Measurements from ENCODE around the gene SPRY4. TPM values are rescaled to one million over a fixed set of nuclear protein-coding genes. Genes with fewer than 3 reads are reported as not detected.
"Not testable (repeated sequence)": the region's sequence is repeated elsewhere in the genome, so short reads cannot be mapped to it uniquely, and the experiment has no call there.

SPRY4 gene
- total RNA-seq, 1 donor from 2014 or later = 2.4 TPM

- Mint-ChIP-seq H3K36me3 (ENCODE audit: low read depth) (peaks cover 3% of the 10 kb centered on the region), H3K4me1 (ENCODE audit: low read depth) (peaks cover 58% of the 10 kb centered on the region), H3K9me3 (peaks cover 4% of the 10 kb centered on the region), H3K27me3 (ENCODE audit: insufficient read depth) (no peaks in the 10 kb centered on the region), H3K4me3 (peak overlapping the region; percentile 84), H3K27ac (peak overlapping the region; percentile 92)
- intact Hi-C loops (cut with micrococcal nuclease) = loop anchor here (1.0 to 10.0 kb wide), 11 partner anchors 32 to 1815 kb away; partner anchors contain the start of genes ARHGAP26, EIF4EBP3, KCTD16 and NDFIP1
- DNase-seq (ENCODE audit: low spot score) = peak; percentile 88
These were observed 32.1 kb upstream of the SPRY4 start for GRCh38 chr5:142356716-142357468.

DNA sequence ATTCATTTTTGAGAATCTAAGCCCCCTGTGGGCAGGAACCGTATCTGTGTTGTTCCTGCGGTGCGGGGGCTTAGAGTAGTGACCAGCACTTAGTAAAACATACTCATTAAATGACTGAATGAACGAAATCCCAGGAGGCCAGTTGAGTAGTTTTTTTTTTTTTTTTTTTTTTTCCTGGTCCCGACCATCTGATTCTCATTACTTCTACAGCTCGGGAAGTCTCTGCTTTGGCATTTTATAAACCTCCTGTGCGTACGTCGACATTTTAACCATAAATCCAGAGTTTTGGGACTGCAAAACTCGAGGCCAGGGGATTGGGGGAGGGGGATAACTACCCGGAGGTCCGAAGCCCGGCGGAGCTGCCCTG, 31.5 kb upstream of the SPRY4 start:
- intact Hi-C loops (cut with micrococcal nuclease) = loop anchor here (2.0 to 10.0 kb wide), 8 partner anchors 150 to 1816 kb away; partner anchors contain the start of genes ARHGAP26, EIF4EBP3, KCTD16 and NDFIP1
- H3K27me3 Mint-ChIP-seq (ENCODE audit: insufficient read depth) = no peaks in the 10 kb centered on the region
- no peak for DNase-seq (ENCODE audit: low spot score)
- peaks cover 3% of the 10 kb centered on the region for H3K36me3 Mint-ChIP-seq (ENCODE audit: low read depth)
- peak overlapping the region; percentile 91 for H3K27ac Mint-ChIP-seq
- H3K4me1 Mint-ChIP-seq (ENCODE audit: low read depth) = peaks cover 57% of the 10 kb centered on the region
- peaks cover 4% of the 10 kb centered on the region for H3K9me3 Mint-ChIP-seq
- H3K4me3 Mint-ChIP-seq = peak overlapping the region; percentile 74

DNA sequence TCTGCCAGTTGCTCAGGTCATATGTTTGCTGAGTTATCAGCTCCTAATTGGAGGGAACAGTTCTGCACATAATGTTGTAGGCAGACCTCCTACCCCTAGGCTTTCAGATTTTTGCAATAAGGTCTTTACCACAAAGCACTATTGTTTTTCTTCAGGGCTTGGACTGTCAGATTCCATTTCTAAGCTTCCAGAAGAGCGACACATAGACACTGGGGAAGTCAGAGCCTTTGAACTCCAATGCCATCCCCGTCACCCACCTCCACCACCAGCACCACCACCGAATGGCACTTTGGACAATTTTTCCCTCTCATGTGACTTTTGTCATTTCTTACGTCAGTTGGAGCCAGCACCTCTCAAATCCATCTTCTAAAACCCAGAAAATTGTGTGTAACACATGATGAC, 28.3 kb upstream of the SPRY4 start:
- Mint-ChIP-seq H3K27me3 (ENCODE audit: insufficient read depth) (no peaks in the 10 kb centered on the region), H3K36me3 (ENCODE audit: low read depth) (no peaks in the 10 kb centered on the region), H3K9me3 (peaks cover 4% of the 10 kb centered on the region), H3K4me1 (ENCODE audit: low read depth) (peaks cover 30% of the 10 kb centered on the region), H3K4me3 (no peak overlapping the region), H3K27ac (no peak overlapping the region)
- intact Hi-C loops (cut with micrococcal nuclease) = loop anchor here (10.0 kb wide), 1 partner anchor 198 kb away; no protein-coding TSS in a partner anchor
- no peak for DNase-seq (ENCODE audit: low spot score)

- intact Hi-C loops (cut with micrococcal nuclease) = loop anchor here (10.0 kb wide), 1 partner anchor 195 kb away; no protein-coding TSS in a partner anchor
- peaks cover 21% of the 10 kb centered on the region for H3K9me3 Mint-ChIP-seq
- no peak overlapping the region for H3K27ac Mint-ChIP-seq
These were observed 25.2 kb upstream of the SPRY4 start for GRCh38 chr5:142350021-142350420.

GRCh38 chr5:142346706-142347105, 21.9 kb upstream of the SPRY4 start:
- no peak overlapping the region for H3K4me3 Mint-ChIP-seq
- H3K36me3 Mint-ChIP-seq (ENCODE audit: low read depth) = no peaks in the 10 kb centered on the region
- DNase-seq (ENCODE audit: low spot score) = no peak
- peaks cover 41% of the 10 kb centered on the region for H3K9me3 Mint-ChIP-seq
- H3K4me1 Mint-ChIP-seq (ENCODE audit: low read depth) = no peaks in the 10 kb centered on the region
- no peaks in the 10 kb centered on the region for H3K27me3 Mint-ChIP-seq (ENCODE audit: insufficient read depth)
- H3K27ac Mint-ChIP-seq = no peak overlapping the region
- intact Hi-C loops (cut with micrococcal nuclease) = no loop called here

More at GRCh38 chr5:142350021-142350420, 25.2 kb upstream of the SPRY4 start:
- Mint-ChIP-seq H3K27me3 (ENCODE audit: insufficient read depth) (no peaks in the 10 kb centered on the region), H3K4me3 (no peak overlapping the region), H3K36me3 (ENCODE audit: low read depth) (no peaks in the 10 kb centered on the region), H3K4me1 (ENCODE audit: low read depth) (peaks cover 14% of the 10 kb centered on the region)
- no peak for DNase-seq (ENCODE audit: low spot score)

GRCh38 chr5:142344915-142345314, 20.1 kb upstream of the SPRY4 start:
- H3K36me3 Mint-ChIP-seq (ENCODE audit: low read depth); H3K4me1 Mint-ChIP-seq (ENCODE audit: low read depth); H3K4me3 Mint-ChIP-seq; DNase-seq (ENCODE audit: low spot score); intact Hi-C loops (cut with micrococcal nuclease); H3K27ac Mint-ChIP-seq; H3K27me3 Mint-ChIP-seq (ENCODE audit: insufficient read depth): not testable (repeated sequence)
- H3K9me3 Mint-ChIP-seq = peaks cover 41% of the 10 kb centered on the region

DNA sequence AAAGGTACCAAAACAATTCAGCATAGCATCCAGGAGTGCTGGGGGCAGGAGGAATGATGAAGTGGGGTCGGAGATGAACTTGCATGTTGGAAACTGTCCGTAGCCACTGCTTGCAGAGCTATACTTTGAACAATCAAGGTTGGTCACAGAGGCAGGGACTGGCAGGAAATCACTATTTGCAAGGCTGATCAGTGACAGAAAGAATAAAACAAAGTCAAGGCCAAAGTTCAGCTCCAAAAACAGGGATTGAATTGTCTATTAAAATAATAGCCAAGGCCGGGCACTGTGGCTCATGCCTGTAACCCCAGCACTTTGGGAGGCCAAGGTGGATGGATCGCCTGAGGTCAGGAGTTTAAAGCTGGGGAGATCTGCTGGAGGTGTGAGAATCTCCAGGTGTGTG, 18.7 kb upstream of the SPRY4 start:
- H3K27me3 Mint-ChIP-seq (ENCODE audit: insufficient read depth) = peaks cover 3% of the 10 kb centered on the region
- DNase-seq (ENCODE audit: low spot score) = no peak
- intact Hi-C loops (cut with micrococcal nuclease) = no loop called here
- H3K27ac Mint-ChIP-seq = no peak overlapping the region
- peaks cover 41% of the 10 kb centered on the region for H3K9me3 Mint-ChIP-seq
- peaks cover 1% of the 10 kb centered on the region for H3K36me3 Mint-ChIP-seq (ENCODE audit: low read depth)
- no peaks in the 10 kb centered on the region for H3K4me1 Mint-ChIP-seq (ENCODE audit: low read depth)
- no peak overlapping the region for H3K4me3 Mint-ChIP-seq

DNA sequence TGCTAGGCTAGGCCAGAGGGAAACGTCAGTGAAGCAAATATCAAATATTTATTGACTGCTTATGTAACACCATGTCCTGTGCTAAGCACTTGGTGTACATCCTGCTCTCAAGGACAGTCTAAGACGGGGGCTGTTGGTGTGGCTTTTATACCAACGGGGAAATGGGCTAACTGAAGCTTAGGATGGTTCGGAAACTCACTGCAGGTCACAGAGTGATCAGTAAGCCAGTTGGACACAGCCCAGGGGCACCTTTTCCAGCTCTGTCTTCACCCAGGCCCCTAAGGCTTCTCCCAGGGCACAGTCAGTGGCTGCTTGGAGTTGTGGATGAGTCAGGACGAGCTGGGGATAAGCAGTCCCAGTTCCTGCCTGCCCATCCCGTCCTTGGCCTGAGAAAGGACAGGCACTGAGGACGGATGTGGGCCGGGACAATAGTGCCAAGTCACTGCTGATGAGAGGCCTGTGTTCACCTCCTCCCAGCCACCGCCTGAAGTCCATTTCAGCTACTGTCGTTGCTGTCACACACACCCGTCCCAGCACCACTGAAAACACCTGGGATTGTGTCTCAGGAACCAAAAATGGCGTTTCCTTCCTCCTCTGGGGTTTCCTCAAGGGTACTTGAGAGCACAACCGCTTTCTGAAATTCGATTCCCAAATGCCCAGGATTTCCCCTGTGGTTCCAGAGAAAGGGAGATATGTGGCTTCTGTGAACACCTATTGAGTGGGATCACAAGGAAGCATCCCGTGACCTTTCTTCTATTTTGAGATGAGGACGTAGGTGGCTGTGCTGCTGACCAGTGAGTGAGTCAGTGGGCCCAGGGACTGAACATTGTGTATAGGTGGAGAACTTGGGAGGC, 17.5 kb upstream of the SPRY4 start:
- peaks cover 3% of the 10 kb centered on the region for H3K27me3 Mint-ChIP-seq (ENCODE audit: insufficient read depth)
- H3K27ac Mint-ChIP-seq = no peak overlapping the region
- intact Hi-C loops (cut with micrococcal nuclease) = no loop called here
- no peak for DNase-seq (ENCODE audit: low spot score)
- H3K4me3 Mint-ChIP-seq = no peak overlapping the region
- no peaks in the 10 kb centered on the region for H3K4me1 Mint-ChIP-seq (ENCODE audit: low read depth)
- H3K9me3 Mint-ChIP-seq = peaks cover 40% of the 10 kb centered on the region
- peaks cover 1% of the 10 kb centered on the region for H3K36me3 Mint-ChIP-seq (ENCODE audit: low read depth)

DNA sequence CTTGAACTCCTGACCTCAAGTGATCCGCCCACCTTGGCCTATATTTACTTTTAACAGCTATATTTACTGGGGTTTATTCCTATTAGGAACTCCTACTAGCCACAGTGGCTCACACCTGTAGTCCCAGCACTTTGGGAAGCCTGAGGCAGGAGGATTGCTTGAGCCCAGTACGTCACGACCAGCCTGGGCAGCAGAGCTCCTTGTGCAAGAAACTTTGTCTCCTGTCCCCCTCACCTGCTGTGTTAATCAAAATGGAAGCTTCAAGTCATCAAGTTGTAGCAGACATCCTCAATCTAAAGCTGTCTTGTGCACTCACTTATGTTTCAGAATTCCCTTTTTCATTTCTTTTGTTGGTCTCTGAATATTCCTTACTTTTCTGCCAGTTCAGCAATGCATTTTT, 15.0 kb upstream of the SPRY4 start:
- DNase-seq (ENCODE audit: low spot score) = no peak
- intact Hi-C loops (cut with micrococcal nuclease) = no loop called here
- peaks cover 3% of the 10 kb centered on the region for H3K27me3 Mint-ChIP-seq (ENCODE audit: insufficient read depth)
- H3K4me1 Mint-ChIP-seq (ENCODE audit: low read depth) = no peaks in the 10 kb centered on the region
- no peak overlapping the region for H3K4me3 Mint-ChIP-seq
- peaks cover 20% of the 10 kb centered on the region for H3K9me3 Mint-ChIP-seq
- H3K36me3 Mint-ChIP-seq (ENCODE audit: low read depth) = peaks cover 1% of the 10 kb centered on the region
- H3K27ac Mint-ChIP-seq = no peak overlapping the region

DNA sequence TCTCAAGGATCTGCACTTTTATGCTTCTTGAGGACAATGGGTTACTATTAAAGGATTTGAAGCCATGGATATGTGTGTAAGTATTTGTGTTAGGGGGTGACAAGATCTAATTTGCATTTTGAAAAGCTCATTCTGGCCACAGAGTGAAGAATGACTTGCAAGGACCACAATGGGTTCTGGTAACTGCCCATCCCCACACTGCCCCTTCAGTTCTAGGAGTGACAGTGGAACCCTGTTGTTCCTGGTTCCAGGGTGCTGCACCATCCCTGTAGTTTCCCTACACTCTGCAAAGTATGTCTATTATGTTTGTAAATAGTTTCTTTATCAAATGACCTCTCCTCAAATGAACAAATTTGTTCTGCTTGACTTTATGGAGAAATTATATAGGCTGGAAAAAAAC, 9.7 kb upstream of the SPRY4 start:
- no peak overlapping the region for H3K4me3 Mint-ChIP-seq
- H3K36me3 Mint-ChIP-seq (ENCODE audit: low read depth) = no peaks in the 10 kb centered on the region
- DNase-seq (ENCODE audit: low spot score) = no peak
- no peak overlapping the region for H3K27ac Mint-ChIP-seq
- H3K27me3 Mint-ChIP-seq (ENCODE audit: insufficient read depth) = no peaks in the 10 kb centered on the region
- H3K9me3 Mint-ChIP-seq = no peaks in the 10 kb centered on the region
- no peaks in the 10 kb centered on the region for H3K4me1 Mint-ChIP-seq (ENCODE audit: low read depth)
- intact Hi-C loops (cut with micrococcal nuclease) = no loop called here

GRCh38 chr5:142333749-142334148, 8.9 kb upstream of the SPRY4 start:
- H3K4me1 Mint-ChIP-seq (ENCODE audit: low read depth); H3K36me3 Mint-ChIP-seq (ENCODE audit: low read depth); H3K27ac Mint-ChIP-seq; H3K4me3 Mint-ChIP-seq; intact Hi-C loops (cut with micrococcal nuclease); DNase-seq (ENCODE audit: low spot score); H3K27me3 Mint-ChIP-seq (ENCODE audit: insufficient read depth); H3K9me3 Mint-ChIP-seq: not testable (repeated sequence)

GRCh38 chr5:142330444-142330843, 5.6 kb upstream of the SPRY4 start:
- Mint-ChIP-seq H3K36me3 (ENCODE audit: low read depth) (no peaks in the 10 kb centered on the region), H3K4me1 (ENCODE audit: low read depth) (peaks cover 9% of the 10 kb centered on the region), H3K27ac (no peak overlapping the region), H3K27me3 (ENCODE audit: insufficient read depth) (peaks cover 21% of the 10 kb centered on the region), H3K4me3 (no peak overlapping the region), H3K9me3 (no peaks in the 10 kb centered on the region)
- intact Hi-C loops (cut with micrococcal nuclease) = no loop called here
- DNase-seq (ENCODE audit: low spot score) = no peak

DNA sequence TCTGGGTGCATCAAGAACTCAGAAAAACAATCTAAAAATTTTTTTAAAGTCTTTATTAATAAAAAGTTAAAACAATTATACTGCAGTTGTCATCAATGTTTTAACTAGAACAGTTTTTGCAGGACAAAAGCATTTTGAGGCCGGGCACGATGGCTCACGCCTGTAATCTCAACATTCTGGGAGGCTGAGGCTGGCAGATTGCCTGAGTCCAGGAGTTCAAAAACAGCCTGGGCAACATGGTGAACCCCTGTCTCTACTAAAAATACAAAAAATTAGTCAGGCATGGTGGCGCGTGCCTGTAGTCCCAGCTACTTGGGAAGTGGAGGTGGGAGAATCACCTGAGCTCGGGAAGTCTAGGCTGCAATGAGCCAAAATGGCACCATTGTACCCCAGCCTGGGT, 5.2 kb upstream of the SPRY4 start:
- Mint-ChIP-seq H3K4me3 (no peak overlapping the region), H3K9me3 (no peaks in the 10 kb centered on the region), H3K27ac (no peak overlapping the region), H3K27me3 (ENCODE audit: insufficient read depth) (peaks cover 22% of the 10 kb centered on the region), H3K4me1 (ENCODE audit: low read depth) (peaks cover 10% of the 10 kb centered on the region), H3K36me3 (ENCODE audit: low read depth) (no peaks in the 10 kb centered on the region)
- DNase-seq (ENCODE audit: low spot score) = no peak
- intact Hi-C loops (cut with micrococcal nuclease) = no loop called here

Measured in activated T-helper 1 cell treated with anti-CD3 and anti-CD28 coated beads, Interleukin-12 subunit alpha, Interleukin-12 subunit beta, Interleukin-2, Interleukin-4 antibody, amounts not matched to agents 30 ng/mL and 10 ng/mL and 1 ng/mL, durations not matched to agents 14 hours and 24 hours and 36 hours (primary cell).